ENCODE measurements around the gene MED14.
A peak's percentile ranks its signal among the peaks of the same experiment; 100 is the strongest.

MED14 gene

GRCh38 chrX:40663880-40664630, 71.3 kb downstream of the MED14 start:
- DNase-seq (ENCODE audit: low read depth in 2 of 3, low spot score in 2 of 3) = no peak

DNA sequence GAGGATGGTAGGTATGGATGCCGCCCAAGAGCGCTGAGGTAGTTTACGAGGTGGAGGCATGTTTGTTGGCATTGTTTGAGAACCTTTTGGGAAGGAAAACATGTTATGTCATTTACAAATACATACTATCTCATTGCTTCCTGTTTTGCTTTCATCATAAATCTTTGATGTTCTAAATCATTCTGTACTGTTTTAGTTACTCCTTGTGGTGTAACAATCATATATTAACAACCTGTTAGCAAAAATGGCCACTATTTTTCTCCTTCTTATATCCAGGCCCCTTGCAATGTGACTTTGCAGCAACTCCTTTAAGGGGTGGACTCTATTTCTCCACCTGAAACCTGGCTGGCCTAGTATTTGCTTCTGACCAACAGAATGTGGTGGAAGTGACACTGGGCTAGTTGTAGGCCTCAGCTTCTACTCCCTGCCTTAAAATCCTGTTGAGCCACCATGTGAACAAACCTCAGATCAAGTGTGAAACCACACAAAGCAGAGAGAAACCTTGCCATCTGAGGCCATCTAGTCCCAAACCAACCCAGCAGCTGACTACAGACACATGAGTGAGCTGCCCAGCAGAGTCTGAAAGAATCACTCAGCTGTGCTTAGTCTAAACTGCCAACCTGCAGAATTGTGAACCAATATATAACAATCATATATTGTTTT, 72.1 kb downstream of the MED14 start:
- DNase-seq (ENCODE audit: low read depth in 2 of 3, low spot score in 2 of 3) = no peak

- DNase-seq (ENCODE audit: low read depth in 2 of 3, low spot score in 2 of 3) = no peak
These were observed 73.9 kb downstream of the MED14 start for GRCh38 chrX:40661489-40661888.

GRCh38 chrX:40660381-40660780, 75.0 kb downstream of the MED14 start:
- no peak for DNase-seq (ENCODE audit: low read depth in 2 of 3, low spot score in 2 of 3)

GRCh38 chrX:40653535-40653934, 81.8 kb downstream of the MED14 start:
- DNase-seq (ENCODE audit: low read depth in 2 of 3, low spot score in 2 of 3) = no peak

DNA sequence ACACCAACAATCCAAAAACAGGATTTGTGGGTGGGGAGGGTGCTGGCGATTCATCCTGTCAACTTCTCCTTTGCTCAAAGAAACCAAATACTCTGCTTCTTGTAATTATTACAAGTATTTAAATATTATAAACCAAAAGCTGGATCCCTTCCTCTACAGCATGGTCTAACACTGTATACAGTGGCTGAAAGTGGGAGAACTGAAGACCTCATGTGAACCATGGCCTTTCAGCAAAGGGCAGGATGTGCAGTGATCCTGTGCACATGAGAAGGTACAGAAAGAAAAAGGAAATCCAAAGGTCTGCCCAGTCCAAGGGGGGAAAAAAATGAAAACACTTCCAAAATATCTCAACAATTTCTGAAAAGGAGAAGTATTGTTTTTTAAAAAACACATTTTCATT, 82.7 kb downstream of the MED14 start:
- no peak for DNase-seq (ENCODE audit: low read depth in 2 of 3, low spot score in 2 of 3)

GRCh38 chrX:40651620-40652223, 83.6 kb downstream of the MED14 start:
- peak; percentile 22 to 39 (median 37) for DNase-seq (ENCODE audit: low read depth in 2 of 3, low spot score in 2 of 3)

DNA sequence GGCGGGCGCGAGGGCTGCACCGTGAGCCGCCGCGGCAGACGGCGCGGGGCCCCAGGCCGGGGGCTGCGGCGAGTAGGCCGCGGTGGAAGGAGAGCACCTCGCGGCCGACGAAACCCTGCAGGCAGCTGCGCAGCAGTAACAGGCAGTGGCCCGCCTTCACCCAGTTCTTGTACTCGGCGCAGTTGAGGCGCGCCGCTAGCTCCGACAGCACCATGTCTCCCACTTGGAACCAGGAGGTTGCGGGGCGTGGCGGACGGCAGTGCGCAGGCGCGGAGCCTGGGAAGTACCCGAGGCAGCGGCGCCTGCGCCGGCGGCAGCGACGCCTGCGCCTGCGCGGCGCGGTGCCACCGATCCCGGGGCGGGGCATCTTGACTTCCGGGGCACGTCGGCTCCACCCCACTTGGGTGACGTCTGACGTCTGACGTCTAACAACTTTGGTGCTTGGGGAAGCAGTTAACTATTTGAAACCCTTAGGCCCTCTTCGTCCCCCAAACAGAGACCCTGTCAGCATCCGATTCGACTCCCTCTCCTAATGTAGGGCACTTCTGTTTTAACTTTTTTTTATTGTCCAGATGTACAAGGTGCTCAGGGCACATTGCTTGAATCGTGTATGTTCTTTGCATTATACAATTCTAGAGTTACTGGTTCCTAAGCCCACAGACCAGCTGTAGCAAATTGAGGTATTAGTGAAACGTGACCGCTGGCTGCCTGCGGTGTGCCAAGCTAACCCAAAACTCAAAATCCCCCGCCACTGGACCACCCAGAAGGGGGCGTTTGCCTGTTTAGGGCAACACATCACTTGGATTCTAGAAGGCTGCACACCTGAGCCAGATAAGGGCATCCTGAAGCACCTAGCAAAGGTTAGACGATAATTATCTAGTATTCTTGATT, 87.8 kb downstream of the MED14 start, which contains the start of gene CXorf38:
Gene CXorf38, minus strand, starts transcription at position 255 of the 891 bp plus-strand sequence. Its CDS starts 41 bp downstream, at position 214.
- DNase-seq (ENCODE audit: low read depth in 2 of 3, low spot score in 2 of 3) = peak; percentile 70 to 94 (median 84)

DNA sequence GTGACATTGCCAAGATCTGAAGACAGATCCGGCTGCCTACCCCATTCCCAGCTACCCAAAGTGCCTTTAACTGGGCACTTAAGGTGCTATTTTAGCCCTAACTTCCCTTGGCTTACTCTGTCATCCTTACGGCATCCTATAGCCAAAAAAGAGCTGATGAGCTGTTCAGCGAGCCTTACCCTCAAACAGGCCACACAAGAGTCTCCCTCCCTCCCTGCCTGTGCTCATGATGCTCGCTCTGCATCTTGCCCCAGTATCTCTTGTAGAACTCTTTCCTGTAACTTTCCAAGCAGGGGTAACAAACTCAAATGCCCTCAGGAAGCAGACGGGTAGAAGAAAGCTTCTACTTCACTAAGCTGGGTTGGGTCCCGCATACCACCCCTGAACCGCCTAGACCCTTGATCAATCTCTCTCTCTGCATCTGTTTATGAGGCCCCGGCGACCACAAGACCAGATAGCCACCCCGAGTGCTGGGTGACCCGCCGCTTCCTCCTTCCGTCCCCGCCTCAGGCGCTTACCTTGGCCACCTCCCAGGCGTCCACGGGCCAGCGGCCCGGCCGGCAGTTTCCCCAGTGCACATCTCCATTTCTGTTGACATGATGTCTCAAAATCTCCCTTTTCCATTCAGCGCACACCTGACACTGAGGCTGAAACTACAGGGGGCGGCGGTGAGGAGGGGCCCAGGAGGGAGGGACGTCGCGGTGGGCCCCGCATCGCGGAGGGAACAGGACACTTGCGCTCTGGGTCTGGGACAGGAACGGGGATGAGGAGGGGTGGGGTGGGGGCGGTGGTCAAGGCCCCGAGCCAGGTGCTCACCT, 88.6 kb downstream of the MED14 start:
- DNase-seq (ENCODE audit: low read depth in 2 of 3, low spot score in 2 of 3) = peak in 2 of 3 experiments; percentile 4 to 32

GRCh38 chrX:40644821-40645358, 90.5 kb downstream of the MED14 start:
- peak in 2 of 3 experiments; percentile 11 to 29 for DNase-seq (ENCODE audit: low read depth in 2 of 3, low spot score in 2 of 3)

DNA sequence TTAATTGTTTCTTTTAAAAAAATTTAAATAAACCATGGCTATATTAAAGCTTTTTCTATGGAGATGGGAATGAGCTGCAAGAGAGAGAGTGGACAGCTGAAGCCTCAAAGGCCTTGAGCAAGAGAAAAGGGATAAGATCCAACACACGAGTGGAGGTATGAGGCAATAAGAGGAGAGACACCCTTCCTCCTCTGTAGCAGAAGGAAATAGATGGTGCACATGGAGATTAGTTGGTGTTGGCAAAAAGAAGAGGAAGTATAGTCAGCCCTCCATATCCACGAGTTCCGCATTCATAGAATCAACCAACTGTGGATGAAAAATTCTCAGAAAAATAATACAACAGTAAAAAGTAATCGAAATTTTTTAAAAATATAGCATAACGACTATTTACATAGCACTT, 91.2 kb downstream of the MED14 start:
- DNase-seq (ENCODE audit: low read depth in 2 of 3, low spot score in 2 of 3) = no peak

GRCh38 chrX:40637687-40638086, 97.7 kb downstream of the MED14 start:
- DNase-seq (ENCODE audit: low read depth in 2 of 3, low spot score in 2 of 3) = no peak

- DNase-seq (ENCODE audit: low read depth in 2 of 3, low spot score in 2 of 3) = no peak
These were observed 103.1 kb downstream of the MED14 start for GRCh38 chrX:40632199-40632598.

DNA sequence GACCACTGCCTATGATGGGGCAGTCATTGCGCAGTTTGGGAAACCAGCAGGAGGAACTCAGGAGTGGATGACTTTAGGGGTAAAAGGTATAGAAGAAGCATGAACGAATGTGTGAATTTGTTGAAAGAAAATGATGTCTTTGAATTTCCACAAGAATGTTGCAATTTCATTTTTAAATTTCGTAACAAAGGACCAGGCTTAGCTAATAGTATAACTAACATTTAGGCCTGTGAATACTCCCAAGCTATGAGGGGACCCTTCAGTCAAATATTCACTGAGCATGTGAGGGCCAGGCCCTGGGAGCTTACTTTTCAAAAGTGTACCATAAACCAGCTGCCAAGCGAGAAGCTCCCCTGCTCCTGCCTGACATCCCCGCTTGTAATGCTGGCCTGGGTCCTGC, 106.8 kb downstream of the MED14 start:
- DNase-seq (ENCODE audit: low read depth in 2 of 3, low spot score in 2 of 3) = no peak

- no peak for DNase-seq (ENCODE audit: low read depth in 2 of 3, low spot score in 2 of 3)
These were observed 110.0 kb downstream of the MED14 start for GRCh38 chrX:40625294-40625693.

DNA sequence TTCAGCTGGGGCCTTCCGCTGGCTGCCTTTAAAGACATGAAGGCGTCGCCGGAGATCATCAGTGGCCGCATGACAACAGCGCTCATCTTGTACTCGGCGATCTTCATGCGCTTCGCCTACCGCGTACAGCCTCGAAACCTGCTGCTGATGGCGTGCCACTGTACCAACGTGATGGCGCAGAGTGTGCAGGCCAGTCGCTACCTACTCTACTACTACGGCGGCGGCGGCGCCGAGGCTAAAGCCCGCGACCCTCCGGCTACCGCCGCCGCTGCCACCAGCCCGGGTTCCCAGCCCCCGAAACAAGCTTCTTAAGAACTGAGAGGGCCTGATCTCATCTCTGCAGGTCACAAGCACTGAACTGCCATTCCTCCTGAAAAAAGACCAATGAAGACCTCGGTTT, 111.7 kb downstream of the MED14 start:
- no peak for DNase-seq (ENCODE audit: low read depth in 2 of 3, low spot score in 2 of 3)

GRCh38 chrX:40623139-40623536, 112.2 kb downstream of the MED14 start, which contains the start of gene MPC1L:
MPC1L (plus strand) TSS chrX:40623428; CDS start chrX:40623566, 138 bp downstream.
- DNase-seq (ENCODE audit: low read depth in 2 of 3, low spot score in 2 of 3) = no peak

GRCh38 chrX:40622479-40623138, 112.7 kb downstream of the MED14 start:
- DNase-seq (ENCODE audit: low read depth in 2 of 3, low spot score in 2 of 3) = no peak

- no peak for DNase-seq (ENCODE audit: low read depth in 2 of 3, low spot score in 2 of 3)
These were observed 117.8 kb downstream of the MED14 start for GRCh38 chrX:40617566-40617965.

Data from activated CD8-positive, alpha-beta memory T cell treated with anti-CD3 and anti-CD28 coated beads for 48 hours (primary cell).